Uterus (tissue), 2 donors: ENCODE data around the gene TH.

ENCODE experiments used
- CTCF ChIP-seq, 4 experiments: fragments of 200-600 bp in 2 of 4; fragments of 450-650 bp in 2 of 4; sonication (generic) in 2 of 4; IDR thresholded peaks; one replicate each; pipeline ENCODE4 v1.5.1; 2016 to 2019; ENCODE audit warnings: antibody characterized with exemption in 4 of 4, mild to moderate bottlenecking in 2 of 4, moderate library complexity in 1 of 4
- POLR2A ChIP-seq, 2 donors: fragments of 450-650 bp; IDR thresholded peaks; one replicate each; pipeline ENCODE4 v1.6.1; 2016; ENCODE audit warnings: antibody characterized with exemption in 2 of 2, mild to moderate bottlenecking in 1 of 2, moderate library complexity in 1 of 2

- TF ChIP-seq CTCF (IDR thresholded peaks at IDR 0.05) (no peak), POLR2A (IDR thresholded peaks at IDR 0.05) (no peak)
These were observed 4.8 kb upstream of the TH start for GRCh38 chr11:2176389-2176900.
